ENCODE data around the gene ELOA. TPM values are rescaled to one million over a fixed set of nuclear protein-coding genes. Genes with fewer than 3 reads are reported as not detected.

Gene ELOA, protein sequence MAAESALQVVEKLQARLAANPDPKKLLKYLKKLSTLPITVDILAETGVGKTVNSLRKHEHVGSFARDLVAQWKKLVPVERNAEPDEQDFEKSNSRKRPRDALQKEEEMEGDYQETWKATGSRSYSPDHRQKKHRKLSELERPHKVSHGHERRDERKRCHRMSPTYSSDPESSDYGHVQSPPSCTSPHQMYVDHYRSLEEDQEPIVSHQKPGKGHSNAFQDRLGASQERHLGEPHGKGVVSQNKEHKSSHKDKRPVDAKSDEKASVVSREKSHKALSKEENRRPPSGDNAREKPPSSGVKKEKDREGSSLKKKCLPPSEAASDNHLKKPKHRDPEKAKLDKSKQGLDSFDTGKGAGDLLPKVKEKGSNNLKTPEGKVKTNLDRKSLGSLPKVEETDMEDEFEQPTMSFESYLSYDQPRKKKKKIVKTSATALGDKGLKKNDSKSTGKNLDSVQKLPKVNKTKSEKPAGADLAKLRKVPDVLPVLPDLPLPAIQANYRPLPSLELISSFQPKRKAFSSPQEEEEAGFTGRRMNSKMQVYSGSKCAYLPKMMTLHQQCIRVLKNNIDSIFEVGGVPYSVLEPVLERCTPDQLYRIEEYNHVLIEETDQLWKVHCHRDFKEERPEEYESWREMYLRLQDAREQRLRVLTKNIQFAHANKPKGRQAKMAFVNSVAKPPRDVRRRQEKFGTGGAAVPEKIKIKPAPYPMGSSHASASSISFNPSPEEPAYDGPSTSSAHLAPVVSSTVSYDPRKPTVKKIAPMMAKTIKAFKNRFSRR
- total RNA-seq = 10 to 100 TPM; 33.3 to 42.4 TPM
- 28.2 TPM for polyA plus RNA-seq (2013, experiment 1 of 2)
- 26.4 TPM for polyA plus RNA-seq (2013, experiment 2 of 2)
- long read RNA-seq, experiment 1, full-length matches to known transcripts = 3 of 15 reads
- long read RNA-seq, experiment 1, partial matches to known transcripts = 11 of 15 reads
- long read RNA-seq, experiment 1, other reads (novel, unspliced or antisense) = 1 of 15 reads
- long read RNA-seq, experiment 2, full-length matches to known transcripts = 59 of 76 reads
- long read RNA-seq, experiment 2, partial matches to known transcripts = 11 of 76 reads
- long read RNA-seq, experiment 2, other reads (novel, unspliced or antisense) = 6 of 76 reads
- long read RNA-seq, experiment 3, full-length matches to known transcripts = 128 of 196 reads
- long read RNA-seq, experiment 3, partial matches to known transcripts = 56 of 196 reads
- long read RNA-seq, experiment 3, other reads (novel, unspliced or antisense) = 12 of 196 reads
- long read RNA-seq, experiment 4, full-length matches to known transcripts = 4 of 12 reads
- long read RNA-seq, experiment 4, partial matches to known transcripts = 8 of 12 reads
- long read RNA-seq, experiment 4, other reads (novel, unspliced or antisense) = 0 of 12 reads

DNA sequence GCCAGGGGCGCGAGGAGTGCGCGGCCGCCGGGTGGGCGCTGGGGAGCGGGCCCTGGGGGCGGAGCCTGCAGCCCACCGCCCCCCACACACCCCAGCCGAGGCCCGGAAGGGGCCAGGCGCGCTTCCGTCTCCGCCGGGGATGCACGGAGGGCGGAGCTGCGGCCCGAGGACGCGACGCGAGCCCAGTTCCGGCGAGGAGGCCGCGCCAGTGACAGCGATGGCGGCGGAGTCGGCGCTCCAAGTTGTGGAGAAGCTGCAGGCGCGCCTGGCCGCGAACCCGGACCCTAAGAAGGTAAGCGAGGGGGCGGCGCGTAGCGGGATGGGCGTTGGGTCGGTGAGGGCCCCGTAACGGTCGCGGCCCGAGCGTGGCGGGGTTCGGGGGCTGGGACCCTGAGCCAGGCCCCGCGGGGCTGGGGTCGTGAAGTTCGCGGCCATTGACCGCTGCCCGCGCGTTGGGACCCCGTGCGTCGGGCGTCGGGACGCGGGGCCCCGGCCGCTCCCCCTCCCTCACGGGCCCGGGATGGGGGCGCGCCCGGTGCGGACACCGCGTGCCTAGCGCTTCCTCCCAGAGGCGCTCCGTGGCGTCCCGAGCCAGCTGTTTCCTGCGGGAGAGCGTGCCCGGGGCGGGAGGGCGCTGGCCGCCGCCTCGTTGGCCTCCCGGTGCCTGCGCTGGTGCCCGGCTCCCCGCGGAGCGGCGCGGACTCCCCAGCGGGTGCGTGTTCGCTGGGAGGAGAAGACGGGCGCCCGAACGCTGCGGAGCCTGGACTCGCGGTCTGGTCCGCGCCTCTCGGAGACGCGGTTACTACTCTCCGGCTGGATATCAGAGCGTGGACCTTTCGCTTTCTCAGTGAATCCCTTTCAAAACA is at the start of gene ELOA:
Gene ELOA, plus strand, starts transcription at position 185 of the 866 bp plus-strand sequence. Its CDS starts 33 bp downstream, at position 218.
- Mint-ChIP-seq H3K27ac (peak within 1 kb of the TSS; percentile 83), H3K4me3 (peak within 1 kb of the TSS; percentile 81), H3K27me3 (ENCODE audit: insufficient read depth) (no peaks in the 10 kb centered on the region), H3K4me1 (peaks cover 22% of the 10 kb centered on the region), H3K36me3 (ENCODE audit: low read depth) (peaks cover 15% of the 10 kb centered on the region), H3K9me3 (no peaks in the 10 kb centered on the region)
- Histone ChIP-seq H3K4me3 (ENCODE audit: low read length) (peak within 1 kb of the TSS; percentile 98), H3K9ac (ENCODE audit: extremely low read depth, low read length, poor library complexity, severe bottlenecking) (peak within 1 kb of the TSS; percentile 61), H3K4me1 (ENCODE audit: control insufficient read depth, insufficient read depth, low read length) (peaks cover 2% of the 10 kb centered on the region), H3K27ac (ENCODE audit: low read depth, low read length) (peak within 1 kb of the TSS; percentile 49), H3K36me3 (ENCODE audit: control insufficient read depth, insufficient read depth, low read length) (peaks cover 21% of the 10 kb centered on the region), H3K27me3 (ENCODE audit: control insufficient read depth, insufficient read depth, low read length, poor library complexity, severe bottlenecking) (no peaks in the 10 kb centered on the region), H3K9me3 (ENCODE audit: control insufficient read depth, low read length) (no peaks in the 10 kb centered on the region)
- peak; percentile 88 for DNase-seq
- TF ChIP-seq, protein P1, sequence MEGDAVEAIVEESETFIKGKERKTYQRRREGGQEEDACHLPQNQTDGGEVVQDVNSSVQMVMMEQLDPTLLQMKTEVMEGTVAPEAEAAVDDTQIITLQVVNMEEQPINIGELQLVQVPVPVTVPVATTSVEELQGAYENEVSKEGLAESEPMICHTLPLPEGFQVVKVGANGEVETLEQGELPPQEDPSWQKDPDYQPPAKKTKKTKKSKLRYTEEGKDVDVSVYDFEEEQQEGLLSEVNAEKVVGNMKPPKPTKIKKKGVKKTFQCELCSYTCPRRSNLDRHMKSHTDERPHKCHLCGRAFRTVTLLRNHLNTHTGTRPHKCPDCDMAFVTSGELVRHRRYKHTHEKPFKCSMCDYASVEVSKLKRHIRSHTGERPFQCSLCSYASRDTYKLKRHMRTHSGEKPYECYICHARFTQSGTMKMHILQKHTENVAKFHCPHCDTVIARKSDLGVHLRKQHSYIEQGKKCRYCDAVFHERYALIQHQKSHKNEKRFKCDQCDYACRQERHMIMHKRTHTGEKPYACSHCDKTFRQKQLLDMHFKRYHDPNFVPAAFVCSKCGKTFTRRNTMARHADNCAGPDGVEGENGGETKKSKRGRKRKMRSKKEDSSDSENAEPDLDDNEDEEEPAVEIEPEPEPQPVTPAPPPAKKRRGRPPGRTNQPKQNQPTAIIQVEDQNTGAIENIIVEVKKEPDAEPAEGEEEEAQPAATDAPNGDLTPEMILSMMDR (conservative IDR thresholded peaks at IDR 0.05) = no peak
- 0% methylated on average over 24 to 119 of the region's 119 CpGs for WGBS, 2 experiments (ENCODE audit: insufficient coverage in 1 of 2, insufficient read length in 1 of 2)

DNA sequence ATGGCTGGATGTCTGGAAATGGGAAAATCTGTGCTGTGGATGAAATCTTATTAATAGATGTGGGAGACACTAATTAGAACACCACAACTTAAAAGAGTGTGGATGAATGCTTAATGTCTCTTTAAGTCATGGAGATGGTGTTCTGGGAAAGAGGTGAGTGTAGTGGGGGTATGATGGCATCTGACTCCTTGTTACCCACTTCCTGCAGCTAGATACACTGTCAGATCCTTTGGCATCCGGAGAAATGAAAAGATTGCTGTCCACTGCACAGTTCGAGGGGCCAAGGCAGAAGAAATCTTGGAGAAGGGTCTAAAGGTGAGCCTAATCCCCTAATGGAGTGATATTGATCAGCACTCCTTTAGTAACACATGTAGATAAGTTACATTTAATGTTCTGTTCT is 49.7 kb upstream of the ELOA start:
- Histone ChIP-seq H3K36me3 (ENCODE audit: control insufficient read depth, insufficient read depth, low read length) (peaks cover 64% of the 10 kb centered on the region), H3K9ac (ENCODE audit: extremely low read depth, low read length, poor library complexity, severe bottlenecking) (no peak overlapping the region), H3K27ac (ENCODE audit: low read depth, low read length) (no peak overlapping the region), H3K27me3 (ENCODE audit: control insufficient read depth, insufficient read depth, low read length, poor library complexity, severe bottlenecking) (no peaks in the 10 kb centered on the region), H3K4me1 (ENCODE audit: control insufficient read depth, insufficient read depth, low read length) (peaks cover 4% of the 10 kb centered on the region), H3K4me3 (ENCODE audit: low read length) (peak overlapping the region; percentile 98), H3K9me3 (ENCODE audit: control insufficient read depth, low read length) (peaks cover 6% of the 10 kb centered on the region)
- TF ChIP-seq, protein P1 (conservative IDR thresholded peaks at IDR 0.05) = no peak
- DNase-seq = no peak
- peak overlapping the region; percentile 45 for H3K27ac Mint-ChIP-seq
- WGBS, 2 experiments (ENCODE audit: insufficient coverage in 1 of 2, insufficient read length in 1 of 2) = 98 to 100% methylated on average over 1 to 2 of the region's 2 CpGs
- peak overlapping the region; percentile 98 for H3K4me3 Mint-ChIP-seq
- H3K4me1 Mint-ChIP-seq = peaks cover 36% of the 10 kb centered on the region
- H3K27me3 Mint-ChIP-seq (ENCODE audit: insufficient read depth) = no peaks in the 10 kb centered on the region
- H3K36me3 Mint-ChIP-seq (ENCODE audit: low read depth) = peaks cover 65% of the 10 kb centered on the region
- peaks cover 7% of the 10 kb centered on the region for H3K9me3 Mint-ChIP-seq

Data from endodermal cell (in vitro differentiated cells).